Measurements from ENCODE around the gene RPTOR. TPM values are rescaled to one million over a fixed set of nuclear protein-coding genes. Genes with fewer than 3 reads are reported as not detected.

The RPTOR gene
- total RNA-seq, 1 donor from 2014 or later: 32.0 TPM

DNA sequence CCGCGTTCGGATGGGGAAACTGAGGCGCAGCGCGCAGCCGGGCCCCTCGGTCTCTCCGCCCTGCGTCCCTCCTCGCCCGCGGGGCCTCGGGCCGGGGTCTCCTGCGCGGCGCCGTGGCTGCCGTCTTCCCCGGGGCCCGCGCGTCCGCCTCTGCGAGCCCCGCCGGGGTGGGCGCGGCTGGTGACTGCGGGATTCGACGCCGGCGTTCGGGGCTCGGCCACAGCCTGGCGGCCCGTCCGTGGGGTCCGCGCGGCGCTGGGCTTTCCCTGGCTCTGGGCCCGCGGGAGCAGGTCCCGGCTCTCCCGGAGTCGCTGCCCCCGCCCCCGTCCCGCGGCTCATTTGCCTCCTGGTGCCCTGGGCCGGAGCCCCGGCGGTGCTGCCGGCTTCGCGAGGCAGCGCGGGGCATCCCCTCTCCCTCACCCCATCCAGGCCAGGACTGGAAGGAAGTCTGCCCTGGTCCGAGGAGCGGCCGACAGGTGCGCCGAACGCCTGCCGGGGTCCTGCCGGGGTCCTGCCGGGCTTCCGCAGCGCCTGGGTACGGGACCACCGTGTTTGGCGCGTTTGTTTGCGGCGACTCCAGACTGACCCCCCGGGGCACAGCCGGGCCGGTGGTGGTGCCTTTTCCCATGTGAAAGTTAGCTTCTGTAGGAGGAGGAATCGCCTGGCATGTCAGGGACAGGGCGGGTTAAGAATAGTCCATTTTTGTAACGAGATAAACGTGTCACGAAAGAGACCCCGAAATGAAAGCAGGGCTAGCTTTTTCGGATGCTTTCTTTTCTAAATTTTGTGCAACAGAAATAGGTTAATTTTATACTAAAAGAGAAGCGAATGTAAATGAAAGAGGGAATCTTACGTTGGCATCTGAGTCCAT, 447.7 kb downstream of the RPTOR start:
- H3K4me1 ChIP-seq (ENCODE audit: insufficient read depth, low read length): peaks cover 17% of the 10 kb centered on the region
- no peak for TF ChIP-seq CTCF (IDR thresholded peaks at IDR 0.05; ENCODE audit: insufficient read depth, low read depth, low read length)
- no peak for TF ChIP-seq EZH2 (IDR thresholded peaks at IDR 0.05; ENCODE audit: insufficient read depth, low read length)
- FAIRE-seq: no peak

GRCh38 chr17:80992948-80993624, 448.4 kb downstream of the RPTOR start:
- Mint-ChIP-seq H3K36me3 (ENCODE audit: low read depth, unreplicated experiment) (peaks cover 6% of the 10 kb centered on the region), H3K9me3 (ENCODE audit: unreplicated experiment) (no peaks in the 10 kb centered on the region), H3K27ac (ENCODE audit: unreplicated experiment) (peak overlapping the region; percentile 62), H3K27me3 (ENCODE audit: low read depth, unreplicated experiment) (no peaks in the 10 kb centered on the region), H3K4me1 (ENCODE audit: low read depth, unreplicated experiment) (peaks cover 3% of the 10 kb centered on the region), H3K4me3 (ENCODE audit: unreplicated experiment) (peak overlapping the region; percentile 80)
- Histone ChIP-seq H3K27ac (ENCODE audit: low read depth, low read length) (no peak overlapping the region), H3K4me2 (ENCODE audit: low read length) (peak overlapping the region; percentile 88), H3K9me3 (ENCODE audit: insufficient read depth, low read depth, low read length) (no peaks in the 10 kb centered on the region), H3K9ac (ENCODE audit: low read length) (peak overlapping the region; percentile 86), H3K79me2 (ENCODE audit: insufficient read depth, low read length) (peaks cover 21% of the 10 kb centered on the region), H3K27me3 (ENCODE audit: insufficient read depth, low read length) (no peaks in the 10 kb centered on the region), H3K4me3 (ENCODE audit: insufficient read depth, low read depth, low read length) (peak overlapping the region; percentile 76), H4K20me1 (ENCODE audit: insufficient read depth, low read length) (peaks cover 9% of the 10 kb centered on the region), H3K36me3 (ENCODE audit: insufficient read depth, low read length) (no peaks in the 10 kb centered on the region), H3K4me1 (ENCODE audit: insufficient read depth, low read length) (peaks cover 24% of the 10 kb centered on the region), H2AFZ (ENCODE audit: low read depth, low read length) (no peak overlapping the region)
- TF ChIP-seq EZH2 (IDR thresholded peaks at IDR 0.05; ENCODE audit: insufficient read depth, low read length) (no peak), CTCF (IDR thresholded peaks at IDR 0.05; ENCODE audit: insufficient read depth, low read depth, low read length) (no peak)
- DNase-seq (ENCODE audit: low read depth) (no peak), FAIRE-seq (no peak)

More for the DNA sequence above, 447.7 kb downstream of the RPTOR start:
- Histone ChIP-seq H3K9ac (ENCODE audit: low read length) (peak overlapping the region; percentile 86), H3K4me2 (ENCODE audit: low read length) (peak overlapping the region; percentile 88), H2AFZ (ENCODE audit: low read depth, low read length) (peak overlapping the region; percentile 91), H3K79me2 (ENCODE audit: insufficient read depth, low read length) (peaks cover 21% of the 10 kb centered on the region), H4K20me1 (ENCODE audit: insufficient read depth, low read length) (peaks cover 9% of the 10 kb centered on the region), H3K27ac (ENCODE audit: low read depth, low read length) (no peak overlapping the region), H3K4me3 (ENCODE audit: insufficient read depth, low read depth, low read length) (peak overlapping the region; percentile 76), H3K27me3 (ENCODE audit: insufficient read depth, low read length) (no peaks in the 10 kb centered on the region), H3K9me3 (ENCODE audit: insufficient read depth, low read depth, low read length) (no peaks in the 10 kb centered on the region), H3K36me3 (ENCODE audit: insufficient read depth, low read length) (no peaks in the 10 kb centered on the region)
- H3K4me1 Mint-ChIP-seq (ENCODE audit: low read depth, unreplicated experiment): peaks cover 3% of the 10 kb centered on the region
- peak overlapping the region; percentile 62 for H3K27ac Mint-ChIP-seq (ENCODE audit: unreplicated experiment)
- no peak for DNase-seq (ENCODE audit: low read depth)
- no peaks in the 10 kb centered on the region for H3K27me3 Mint-ChIP-seq (ENCODE audit: low read depth, unreplicated experiment)
- peaks cover 6% of the 10 kb centered on the region for H3K36me3 Mint-ChIP-seq (ENCODE audit: low read depth, unreplicated experiment)
- peak overlapping the region; percentile 80 for H3K4me3 Mint-ChIP-seq (ENCODE audit: unreplicated experiment)
- no peaks in the 10 kb centered on the region for H3K9me3 Mint-ChIP-seq (ENCODE audit: unreplicated experiment)
